GM12875 (cell line): ENCODE measurements around the gene TATDN2.

Source experiments
- H3K4me3 ChIP-seq: one replicate; pipeline ENCODE4 v1.5.1; 2011; ENCODE audit warnings: low read depth, low read length, control low read depth
- CTCF ChIP-seq: IDR thresholded peaks from 2 replicates; pipeline ENCODE4 v1.5.1; 2011; ENCODE audit warnings: low read depth, mild to moderate bottlenecking, control low read depth, inconsistent platforms, low read length, moderate library complexity, borderline replicate concordance; ENCODE audit not compliant: insufficient read depth

Gene TATDN2

GRCh38 chr3:10286596-10287295 is 38.5 kb downstream of the TATDN2 start:
- H3K4me3 ChIP-seq, result no peak overlapping the region
- TF ChIP-seq CTCF, result peak; percentile 52; the same call in 1 of the 2 replicates

GRCh38 chr3:10287936-10288574 is 39.8 kb downstream of the TATDN2 start:
- no peak overlapping the region for H3K4me3 ChIP-seq
- TF ChIP-seq CTCF, result no peak

GRCh38 chr3:10288575-10288960 is 40.3 kb downstream of the TATDN2 start:
- no peak overlapping the region for H3K4me3 ChIP-seq
- no peak for TF ChIP-seq CTCF

- H3K4me3 ChIP-seq, result no peak overlapping the region
Observed at GRCh38 chr3:10289077-10289476, 40.8 kb downstream of the TATDN2 start.

GRCh38 chr3:10289787-10290355 is 41.6 kb downstream of the TATDN2 start:
- H3K4me3 ChIP-seq, result no peak overlapping the region
- TF ChIP-seq CTCF, result no peak

More at GRCh38 chr3:10289077-10289476, 40.8 kb downstream of the TATDN2 start:
- TF ChIP-seq CTCF, result no peak

- TF ChIP-seq CTCF, result no peak
- H3K4me3 ChIP-seq, result no peak overlapping the region
Observed at GRCh38 chr3:10290481-10291176, 42.4 kb downstream of the TATDN2 start.
